Glutamatergic neuron (in vitro differentiated cells): ENCODE results near the gene NIT2. TPM values are rescaled to one million over a fixed set of nuclear protein-coding genes. Genes with fewer than 3 reads are reported as not detected.
A peak's percentile ranks its signal among the peaks of the same experiment; 100 is the strongest.
"Not testable (repeated sequence)": the region's sequence is repeated elsewhere in the genome, so short reads cannot be mapped to it uniquely, and the experiment has no call there.

Source experiments
- DNase-seq: peaks from one replicate; pipeline ENCODE4 v3.0.0; 2022
- H3K27ac Mint-ChIP-seq: one replicate; pipeline ENCODE4 v1.8.0; 2020; ENCODE audit warnings: mild to moderate bottlenecking, mixed read lengths, inconsistent platforms; ENCODE audit not compliant: unreplicated experiment
- H3K27me3 Mint-ChIP-seq: one replicate; pipeline ENCODE4 v1.8.0; 2020; ENCODE audit warnings: mild to moderate bottlenecking, moderate library complexity, mixed read lengths, inconsistent platforms; ENCODE audit not compliant: unreplicated experiment
- H3K36me3 Mint-ChIP-seq: one replicate; pipeline ENCODE4 v1.8.0; 2020; ENCODE audit warnings: mild to moderate bottlenecking, mixed read lengths, inconsistent platforms; ENCODE audit not compliant: unreplicated experiment
- H3K4me1 Mint-ChIP-seq: one replicate; pipeline ENCODE4 v1.8.0; 2020; ENCODE audit warnings: mild to moderate bottlenecking, low read depth, mixed read lengths, inconsistent platforms; ENCODE audit not compliant: unreplicated experiment
- H3K4me3 Mint-ChIP-seq: one replicate; pipeline ENCODE4 v1.8.0; 2020; ENCODE audit warnings: mild to moderate bottlenecking, mixed read lengths, inconsistent platforms; ENCODE audit not compliant: unreplicated experiment
- H3K9me3 Mint-ChIP-seq: one replicate; pipeline ENCODE4 v1.8.0; 2020; ENCODE audit warnings: mild to moderate bottlenecking, moderate library complexity, mixed read lengths, inconsistent platforms; ENCODE audit not compliant: unreplicated experiment
- total RNA-seq: library from RNA; stranded (reverse); fragmentation: NEBNext Ultra II Directional; extraction: Animal tissue kit (Norgen Biotek cat#: 25700); gene quantifications from one replicate; pipeline ENCODE4 v1.2.1, GENCODE V29; 2021; ENCODE audit not compliant: unreplicated experiment
- TF ChIP-seq, protein P1 (sequence below): fragments of 200-600 bp; sonication (generic); IDR thresholded peaks from one replicate; pipeline ENCODE4 v1.5.0; 2021; ENCODE audit not compliant: partially characterized antibody, unreplicated experiment

Gene NIT2
- total RNA-seq, 1 donor from 2014 or later, result 39.6 TPM

DNA sequence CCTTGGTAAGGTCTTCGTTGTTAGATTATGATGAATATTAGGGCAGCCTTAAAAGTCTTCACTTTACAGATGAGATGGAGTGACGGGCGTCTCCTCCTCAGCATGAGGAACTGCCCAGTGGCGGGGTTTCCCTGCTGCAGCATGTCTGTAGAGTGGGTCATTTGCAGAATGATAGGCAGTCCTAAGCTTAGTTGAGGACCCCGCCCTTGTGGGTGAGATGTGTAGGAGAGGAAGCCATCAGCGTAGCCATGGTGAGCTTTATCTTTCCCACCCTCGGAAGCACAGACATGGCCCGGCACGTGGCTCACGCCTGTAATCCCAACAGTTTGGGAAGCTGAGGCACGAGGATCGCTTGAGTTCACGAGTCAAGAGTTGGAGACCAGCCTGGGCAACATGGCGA lies 877 bp downstream of the NIT2 start:
- Mint-ChIP-seq H3K4me3 (peak overlapping the region; percentile 99), H3K27ac (peak overlapping the region; percentile 94), H3K9me3 (peaks cover 9% of the 10 kb centered on the region), H3K36me3 (no peaks in the 10 kb centered on the region), H3K27me3 (peaks cover 4% of the 10 kb centered on the region), H3K4me1 (peaks cover 8% of the 10 kb centered on the region)
- TF ChIP-seq, protein P1, sequence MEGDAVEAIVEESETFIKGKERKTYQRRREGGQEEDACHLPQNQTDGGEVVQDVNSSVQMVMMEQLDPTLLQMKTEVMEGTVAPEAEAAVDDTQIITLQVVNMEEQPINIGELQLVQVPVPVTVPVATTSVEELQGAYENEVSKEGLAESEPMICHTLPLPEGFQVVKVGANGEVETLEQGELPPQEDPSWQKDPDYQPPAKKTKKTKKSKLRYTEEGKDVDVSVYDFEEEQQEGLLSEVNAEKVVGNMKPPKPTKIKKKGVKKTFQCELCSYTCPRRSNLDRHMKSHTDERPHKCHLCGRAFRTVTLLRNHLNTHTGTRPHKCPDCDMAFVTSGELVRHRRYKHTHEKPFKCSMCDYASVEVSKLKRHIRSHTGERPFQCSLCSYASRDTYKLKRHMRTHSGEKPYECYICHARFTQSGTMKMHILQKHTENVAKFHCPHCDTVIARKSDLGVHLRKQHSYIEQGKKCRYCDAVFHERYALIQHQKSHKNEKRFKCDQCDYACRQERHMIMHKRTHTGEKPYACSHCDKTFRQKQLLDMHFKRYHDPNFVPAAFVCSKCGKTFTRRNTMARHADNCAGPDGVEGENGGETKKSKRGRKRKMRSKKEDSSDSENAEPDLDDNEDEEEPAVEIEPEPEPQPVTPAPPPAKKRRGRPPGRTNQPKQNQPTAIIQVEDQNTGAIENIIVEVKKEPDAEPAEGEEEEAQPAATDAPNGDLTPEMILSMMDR, result no peak
- DNase-seq, result peak; percentile 46

DNA sequence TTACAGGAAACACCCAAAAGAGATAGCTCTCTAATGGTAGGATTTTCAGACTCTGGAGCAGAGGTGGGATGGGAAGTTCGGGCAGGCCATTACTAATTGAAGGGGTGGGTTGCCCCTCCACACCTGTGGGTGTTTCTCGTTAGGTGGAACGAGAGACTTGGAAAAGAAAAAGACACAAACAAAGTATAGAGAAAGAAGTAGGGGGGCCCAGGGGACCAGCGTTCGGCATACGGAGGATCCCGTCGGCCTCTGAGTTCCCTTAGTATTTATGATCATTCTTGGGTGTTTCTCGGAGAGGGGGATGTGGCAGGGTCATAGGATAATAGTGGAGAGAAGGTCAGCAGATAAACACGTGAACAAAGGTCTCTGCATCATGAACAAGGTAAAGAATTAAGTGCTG lies 1.7 kb downstream of the NIT2 start:
- H3K9me3 Mint-ChIP-seq, H3K27me3 Mint-ChIP-seq, H3K4me1 Mint-ChIP-seq, H3K36me3 Mint-ChIP-seq, H3K27ac Mint-ChIP-seq, DNase-seq: not testable (repeated sequence)
- peak overlapping the region; percentile 99 for H3K4me3 Mint-ChIP-seq

DNA sequence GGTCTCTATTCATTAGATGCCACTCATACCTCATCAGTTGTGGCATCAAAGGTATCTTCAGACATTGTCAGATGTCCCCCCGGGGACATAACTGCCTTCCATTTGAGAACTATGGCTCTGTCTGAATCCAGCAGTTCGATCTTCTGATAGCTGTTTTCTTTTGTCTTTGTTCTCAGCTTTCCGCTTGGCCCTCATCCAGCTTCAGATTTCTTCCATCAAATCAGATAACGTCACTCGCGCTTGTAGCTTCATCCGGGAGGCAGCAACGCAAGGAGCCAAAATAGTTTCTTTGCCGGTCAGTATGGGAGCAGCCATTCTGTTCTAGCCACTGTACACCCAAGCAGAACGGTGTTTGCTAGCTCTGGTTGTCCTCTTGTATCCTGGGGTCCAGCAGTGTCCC lies 4.4 kb downstream of the NIT2 start:
- DNase-seq, result no peak
- peaks cover 4% of the 10 kb centered on the region for H3K27me3 Mint-ChIP-seq
- H3K4me3 Mint-ChIP-seq, result no peak overlapping the region
- peaks cover 6% of the 10 kb centered on the region for H3K36me3 Mint-ChIP-seq
- H3K27ac Mint-ChIP-seq, result no peak overlapping the region
- TF ChIP-seq, protein P1, result no peak
- peaks cover 4% of the 10 kb centered on the region for H3K9me3 Mint-ChIP-seq
- peaks cover 8% of the 10 kb centered on the region for H3K4me1 Mint-ChIP-seq

DNA sequence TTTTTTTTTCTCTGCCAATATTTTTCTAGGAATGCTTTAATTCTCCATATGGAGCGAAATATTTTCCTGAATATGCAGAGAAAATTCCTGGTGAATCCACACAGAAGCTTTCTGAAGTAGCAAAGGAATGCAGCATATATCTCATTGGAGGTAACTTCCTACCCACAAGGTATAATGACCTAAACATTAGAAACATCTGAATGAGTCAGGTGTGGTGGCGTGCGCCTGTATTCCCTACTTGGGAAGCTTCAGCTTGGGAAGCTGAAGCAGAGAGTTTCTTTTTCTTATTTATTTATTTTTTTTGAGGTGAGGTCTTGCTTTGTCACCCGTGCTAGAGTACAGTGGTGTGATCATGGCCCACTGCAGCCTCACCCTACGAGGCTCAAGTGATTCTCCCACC lies 5.2 kb downstream of the NIT2 start:
- TF ChIP-seq, protein P1, result no peak
- peaks cover 4% of the 10 kb centered on the region for H3K9me3 Mint-ChIP-seq
- H3K4me3 Mint-ChIP-seq, result no peak overlapping the region
- peaks cover 8% of the 10 kb centered on the region for H3K4me1 Mint-ChIP-seq
- H3K27me3 Mint-ChIP-seq, result peaks cover 4% of the 10 kb centered on the region
- H3K27ac Mint-ChIP-seq, result no peak overlapping the region
- DNase-seq, result no peak
- H3K36me3 Mint-ChIP-seq, result peaks cover 6% of the 10 kb centered on the region

DNA sequence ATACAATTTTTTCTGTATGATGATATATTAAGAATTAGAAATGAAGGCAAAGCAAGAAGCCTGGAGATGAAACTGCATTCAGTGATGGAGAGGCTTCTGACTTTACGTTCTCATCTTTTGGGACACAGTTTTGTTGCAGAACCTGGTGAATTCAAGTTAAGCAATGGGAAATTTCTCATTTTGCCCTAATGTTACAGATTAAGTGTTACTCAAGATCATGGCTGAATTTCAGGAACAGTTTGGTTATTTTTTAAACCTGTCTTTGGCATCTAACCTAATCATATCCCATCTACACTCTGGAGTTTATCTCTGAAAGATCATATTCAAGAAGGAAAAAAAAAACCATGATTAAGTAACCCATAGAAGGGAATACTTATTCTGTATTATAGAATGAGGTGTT lies 6.0 kb downstream of the NIT2 start:
- H3K36me3 Mint-ChIP-seq, result peaks cover 6% of the 10 kb centered on the region
- no peak overlapping the region for H3K27ac Mint-ChIP-seq
- no peaks in the 10 kb centered on the region for H3K27me3 Mint-ChIP-seq
- H3K9me3 Mint-ChIP-seq, result no peaks in the 10 kb centered on the region
- TF ChIP-seq, protein P1, result no peak
- H3K4me1 Mint-ChIP-seq, result peaks cover 4% of the 10 kb centered on the region
- H3K4me3 Mint-ChIP-seq, result no peak overlapping the region
- DNase-seq, result no peak

DNA sequence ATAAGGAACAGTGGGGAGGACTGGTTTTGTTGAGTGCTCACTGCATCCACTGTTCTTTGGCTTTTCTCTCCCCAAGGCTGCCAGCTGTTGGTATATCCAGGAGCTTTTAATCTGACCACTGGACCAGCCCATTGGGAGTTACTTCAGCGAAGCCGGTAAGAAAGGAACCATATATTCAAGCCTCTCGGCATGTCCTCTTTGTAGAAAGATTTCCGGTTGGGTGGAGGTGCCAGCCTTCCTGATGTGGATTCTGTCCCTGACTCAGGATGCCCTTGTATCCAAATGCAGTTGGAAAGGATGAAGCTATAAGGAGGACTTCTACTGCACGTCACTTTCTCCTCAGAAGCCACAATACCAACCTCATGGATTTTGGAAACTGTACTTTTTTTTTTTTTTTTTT lies 14.2 kb downstream of the NIT2 start:
- DNase-seq, result no peak
- TF ChIP-seq, protein P1, result no peak
- no peaks in the 10 kb centered on the region for H3K9me3 Mint-ChIP-seq
- H3K27me3 Mint-ChIP-seq, result no peaks in the 10 kb centered on the region
- H3K36me3 Mint-ChIP-seq, result peaks cover 15% of the 10 kb centered on the region
- H3K4me1 Mint-ChIP-seq, result no peaks in the 10 kb centered on the region
- H3K4me3 Mint-ChIP-seq, result no peak overlapping the region
- no peak overlapping the region for H3K27ac Mint-ChIP-seq

DNA sequence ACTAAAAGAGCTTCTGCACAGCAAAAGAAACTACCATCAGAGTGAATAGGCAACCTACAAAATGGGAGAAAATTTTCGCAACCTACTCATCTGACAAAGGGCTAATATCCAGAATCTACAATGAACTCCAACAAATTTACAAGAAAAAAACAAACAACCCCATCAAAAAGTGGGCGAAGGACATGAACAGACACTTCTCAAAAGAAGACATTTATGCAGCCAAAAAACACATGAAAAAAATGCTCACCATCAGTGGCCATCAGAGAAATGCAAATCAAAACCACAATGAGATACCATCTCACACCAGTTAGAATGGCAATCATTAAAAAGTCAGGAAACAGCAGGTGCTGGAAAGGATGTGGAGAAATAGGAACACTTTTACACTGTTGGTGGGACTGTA lies 17.2 kb downstream of the NIT2 start:
- H3K27ac Mint-ChIP-seq, H3K4me1 Mint-ChIP-seq, H3K4me3 Mint-ChIP-seq, DNase-seq, H3K27me3 Mint-ChIP-seq, H3K9me3 Mint-ChIP-seq: not testable (repeated sequence)
- H3K36me3 Mint-ChIP-seq, result peaks cover 15% of the 10 kb centered on the region
